Dermis lymphatic vessel endothelial cell (primary cell): ENCODE data around the gene MYL3. TPM values are rescaled to one million over a fixed set of nuclear protein-coding genes. Genes with fewer than 3 reads are reported as not detected.

Experiments
- total RNA-seq: library from RNA; depleted of rRNA; stranded (reverse); fragments of >200 nt; gene quantifications from 2 replicates; pipeline ENCODE4 v1.2.1, GENCODE V29; 2014

MYL3 gene
- total RNA-seq: 0.09 TPM in 1 of 2 replicates, not detected in the other

GRCh38 chr3:46863261-46863782, at the start of gene MYL3:
MYL3 (minus strand) TSS chr3:46863444; CDS start chr3:46863390, 54 bp downstream.

GRCh38 chr3:46877406-46878125, 14.3 kb upstream of the MYL3 start, which contains the start of gene PTH1R:
PTH1R (plus strand) TSS chr3:46877721; CDS start chr3:46883560, 5,839 bp downstream.

Other genes with a start within 250 kb of the MYL3 start
- 4.0 and 7.0 TPM in 2 replicates for gene ALS2CL, start 169.8 kb downstream of the MYL3 start, total RNA-seq
- gene TMIE, start 162.1 kb downstream of the MYL3 start, total RNA-seq: 0.09 TPM in 1 of 2 replicates, not detected in the other
- not detected in 2 replicates for gene PRSS50, start 145.6 kb downstream of the MYL3 start, total RNA-seq
- gene PTH1R, start 14.3 kb upstream of the MYL3 start, total RNA-seq: 0.17 TPM in 1 of 2 replicates, not detected in the other
- gene CCDC12, start 113.3 kb upstream of the MYL3 start, total RNA-seq: 29.8 and 30.3 TPM in 2 replicates
- gene NBEAL2, start 116.2 kb upstream of the MYL3 start, total RNA-seq: 12.1 and 15.4 TPM in 2 replicates